Panc1 (cell line): ENCODE measurements around the gene SLC12A9. TPM values are rescaled to one million over a fixed set of nuclear protein-coding genes. Genes with fewer than 3 reads are reported as not detected.

Experiments
- ATAC-seq: fragments of 200-7000 bp; cut with Tn5 transposase; 2 replicates; pipeline ENCODE4 v1.9.1; 2020; ENCODE audit warnings: mild to moderate bottlenecking, moderate library complexity
- BruUV-seq: library from RNA; stranded (reverse); fragments of 400-500 nt; replicated peaks from 2 replicates; lab custom pipeline; 2021; lab: Mats Ljungman, UMichigan
- CTCF ChIA-PET: fragments of 300-600 bp; sonication (Branson Sonifier 250); formaldehyde crosslinking; loops from one replicate; lab custom pipeline; 2022; ENCODE audit warnings: antibody characterized with exemption; lab: Charles Lee
- POLR2A ChIA-PET: fragments of 300-600 bp; sonication (Branson Sonifier 250); formaldehyde crosslinking; loops from one replicate; lab custom pipeline; 2022; ENCODE audit warnings: antibody characterized with exemption; lab: Charles Lee
- DNase-seq: peaks from one replicate; pipeline ENCODE4 v3.0.0-alpha.2; 2010; ENCODE audit warnings: low read depth, low spot score
- H3K27ac ChIP-seq: 2 replicates; pipeline ENCODE4 v1.5.1; 2011; ENCODE audit warnings: mild to moderate bottlenecking, low read length, inconsistent platforms
- H3K27me3 ChIP-seq: fragments of 200-500 bp; sonication (Bioruptor generic); 2 replicates; pipeline ENCODE4 v1.6.0; 2014; ENCODE audit warnings: low read length, inconsistent platforms; ENCODE audit not compliant: control insufficient read depth, insufficient read depth
- H3K36me3 ChIP-seq: fragments of 200-500 bp; sonication (Bioruptor generic); 2 replicates; pipeline ENCODE4 v1.5.1; 2014; ENCODE audit warnings: inconsistent platforms, mild to moderate bottlenecking, low read length, moderate library complexity; ENCODE audit not compliant: control insufficient read depth, insufficient read depth
- H3K4me1 ChIP-seq: 2 replicates; pipeline ENCODE4 v1.5.1; 2011; ENCODE audit warnings: inconsistent platforms, mild to moderate bottlenecking, low read length, moderate library complexity; ENCODE audit not compliant: control insufficient read depth, insufficient read depth
- H3K4me3 ChIP-seq, 2 experiments: 2 replicates each; pipeline ENCODE4 v1.5.1; 2011 to 2012; ENCODE audit warnings: low read depth in 2 of 2, low read length in 2 of 2, mild to moderate bottlenecking in 2 of 2, inconsistent platforms in 1 of 2, moderate library complexity in 1 of 2
- H3K9me3 ChIP-seq: fragments of 200-500 bp; sonication (Bioruptor generic); 2 replicates; pipeline ENCODE4 v1.5.1; 2014; ENCODE audit warnings: low read depth, mild to moderate bottlenecking, inconsistent platforms, low read length, moderate library complexity; ENCODE audit not compliant: control insufficient read depth, insufficient read depth
- POLR2AphosphoS5 ChIP-seq: IDR thresholded peaks from 2 replicates; pipeline ENCODE4 v1.6.1; 2012; ENCODE audit warnings: mild to moderate bottlenecking, low read depth, low read length, moderate library complexity
- SIN3A ChIP-seq: IDR thresholded peaks from 2 replicates; pipeline ENCODE4 v1.6.1; 2012; ENCODE audit warnings: low read depth, mild to moderate bottlenecking, low read length, moderate library complexity, borderline replicate concordance; ENCODE audit not compliant: insufficient read depth
- TCF7L2 ChIP-seq: IDR thresholded peaks from 2 replicates; pipeline ENCODE4 v1.6.1; 2011; ENCODE audit warnings: mild to moderate bottlenecking, low read depth, low read length, inconsistent platforms
- in situ Hi-C: cut with HindIII; loops from 2 replicates; pipeline ENCODE4 v1.10.0; 2016; ENCODE audit warnings: low sequenced_read_pairs, low pct_unique_long_range_greater_than_20kb
- intact Hi-C: fragments of 100-400 bp; cut with micrococcal nuclease; formaldehyde crosslinking; loops from one replicate; pipeline ENCODE4 v1.10.0; 2022; ENCODE audit not compliant: unreplicated experiment
- total RNA-seq: library from RNA; stranded (reverse); gene quantifications from one replicate; pipeline ENCODE4 v1.2.1, GENCODE V29; 2021; ENCODE audit not compliant: unreplicated experiment
- TF ChIP-seq, protein P1 (sequence below): fragments of 450-650 bp; IDR thresholded peaks from 2 replicates; pipeline ENCODE4 v1.5.1; 2017; ENCODE audit warnings: mild to moderate bottlenecking
- TF ChIP-seq, protein P2 (sequence below), 2 experiments: IDR thresholded peaks; 2 replicates each; pipeline ENCODE4 v1.6.1; 2011 to 2012; ENCODE audit warnings: low read depth in 2 of 2, control low read depth in 1 of 2, low read length in 1 of 2, mild to moderate bottlenecking in 1 of 2, moderate library complexity in 1 of 2; ENCODE audit not compliant: insufficient read depth in 1 of 2

Gene SLC12A9
- total RNA-seq, 1 experiment from 2014 or later = 31.1 TPM

DNA sequence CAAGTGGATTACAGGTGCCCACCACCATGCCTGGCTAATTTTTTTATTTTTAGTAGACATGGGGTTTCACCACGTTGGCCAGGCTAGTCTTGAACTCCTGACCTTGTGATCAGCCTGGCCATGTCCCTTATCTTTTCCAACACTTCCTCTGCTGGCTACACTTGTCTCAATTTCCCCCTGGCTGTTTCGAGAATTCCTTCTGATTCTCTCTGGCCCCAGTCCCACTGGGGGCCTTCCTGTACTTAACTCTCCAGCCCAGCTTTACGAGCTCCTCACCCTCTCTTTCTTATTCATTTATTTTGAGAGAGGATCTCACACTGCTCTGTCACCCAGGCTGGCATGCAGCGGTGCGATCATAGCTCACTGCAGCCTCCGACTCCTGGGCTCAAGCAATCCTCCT is 33.7 kb upstream of the SLC12A9 start:
- intact Hi-C loops (no loop called here), in situ Hi-C loops (no loop called here)
- POLR2A ChIA-PET = no interaction called here
- DNase-seq = no peak
- H3K9me3 ChIP-seq = no peaks in the 10 kb centered on the region
- peaks cover 10% of the 10 kb centered on the region; the same call in 1 of the 2 replicates for H3K36me3 ChIP-seq
- H3K4me3 ChIP-seq = no peak overlapping the region
- H3K4me1 ChIP-seq = peaks cover under 1% of the 10 kb centered on the region; the same call in 1 of the 2 replicates
- no peak for ATAC-seq
- TSS peak; percentile 38 for BruUV-seq
- CTCF ChIA-PET = no interaction called here
- no peak overlapping the region for H3K27ac ChIP-seq
- H3K27me3 ChIP-seq = no peaks in the 10 kb centered on the region
- TF ChIP-seq, protein P1, sequence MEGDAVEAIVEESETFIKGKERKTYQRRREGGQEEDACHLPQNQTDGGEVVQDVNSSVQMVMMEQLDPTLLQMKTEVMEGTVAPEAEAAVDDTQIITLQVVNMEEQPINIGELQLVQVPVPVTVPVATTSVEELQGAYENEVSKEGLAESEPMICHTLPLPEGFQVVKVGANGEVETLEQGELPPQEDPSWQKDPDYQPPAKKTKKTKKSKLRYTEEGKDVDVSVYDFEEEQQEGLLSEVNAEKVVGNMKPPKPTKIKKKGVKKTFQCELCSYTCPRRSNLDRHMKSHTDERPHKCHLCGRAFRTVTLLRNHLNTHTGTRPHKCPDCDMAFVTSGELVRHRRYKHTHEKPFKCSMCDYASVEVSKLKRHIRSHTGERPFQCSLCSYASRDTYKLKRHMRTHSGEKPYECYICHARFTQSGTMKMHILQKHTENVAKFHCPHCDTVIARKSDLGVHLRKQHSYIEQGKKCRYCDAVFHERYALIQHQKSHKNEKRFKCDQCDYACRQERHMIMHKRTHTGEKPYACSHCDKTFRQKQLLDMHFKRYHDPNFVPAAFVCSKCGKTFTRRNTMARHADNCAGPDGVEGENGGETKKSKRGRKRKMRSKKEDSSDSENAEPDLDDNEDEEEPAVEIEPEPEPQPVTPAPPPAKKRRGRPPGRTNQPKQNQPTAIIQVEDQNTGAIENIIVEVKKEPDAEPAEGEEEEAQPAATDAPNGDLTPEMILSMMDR = no peak
- TF ChIP-seq TCF7L2 (no peak), POLR2AphosphoS5 (no peak), SIN3A (no peak)
- TF ChIP-seq, protein P2, sequence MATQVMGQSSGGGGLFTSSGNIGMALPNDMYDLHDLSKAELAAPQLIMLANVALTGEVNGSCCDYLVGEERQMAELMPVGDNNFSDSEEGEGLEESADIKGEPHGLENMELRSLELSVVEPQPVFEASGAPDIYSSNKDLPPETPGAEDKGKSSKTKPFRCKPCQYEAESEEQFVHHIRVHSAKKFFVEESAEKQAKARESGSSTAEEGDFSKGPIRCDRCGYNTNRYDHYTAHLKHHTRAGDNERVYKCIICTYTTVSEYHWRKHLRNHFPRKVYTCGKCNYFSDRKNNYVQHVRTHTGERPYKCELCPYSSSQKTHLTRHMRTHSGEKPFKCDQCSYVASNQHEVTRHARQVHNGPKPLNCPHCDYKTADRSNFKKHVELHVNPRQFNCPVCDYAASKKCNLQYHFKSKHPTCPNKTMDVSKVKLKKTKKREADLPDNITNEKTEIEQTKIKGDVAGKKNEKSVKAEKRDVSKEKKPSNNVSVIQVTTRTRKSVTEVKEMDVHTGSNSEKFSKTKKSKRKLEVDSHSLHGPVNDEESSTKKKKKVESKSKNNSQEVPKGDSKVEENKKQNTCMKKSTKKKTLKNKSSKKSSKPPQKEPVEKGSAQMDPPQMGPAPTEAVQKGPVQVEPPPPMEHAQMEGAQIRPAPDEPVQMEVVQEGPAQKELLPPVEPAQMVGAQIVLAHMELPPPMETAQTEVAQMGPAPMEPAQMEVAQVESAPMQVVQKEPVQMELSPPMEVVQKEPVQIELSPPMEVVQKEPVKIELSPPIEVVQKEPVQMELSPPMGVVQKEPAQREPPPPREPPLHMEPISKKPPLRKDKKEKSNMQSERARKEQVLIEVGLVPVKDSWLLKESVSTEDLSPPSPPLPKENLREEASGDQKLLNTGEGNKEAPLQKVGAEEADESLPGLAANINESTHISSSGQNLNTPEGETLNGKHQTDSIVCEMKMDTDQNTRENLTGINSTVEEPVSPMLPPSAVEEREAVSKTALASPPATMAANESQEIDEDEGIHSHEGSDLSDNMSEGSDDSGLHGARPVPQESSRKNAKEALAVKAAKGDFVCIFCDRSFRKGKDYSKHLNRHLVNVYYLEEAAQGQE (IDR thresholded peaks at IDR 0.05; ENCODE audit: insufficient read depth in 1 of 2, low read depth in 2 of 2, low read length in 1 of 2) = no peak

DNA sequence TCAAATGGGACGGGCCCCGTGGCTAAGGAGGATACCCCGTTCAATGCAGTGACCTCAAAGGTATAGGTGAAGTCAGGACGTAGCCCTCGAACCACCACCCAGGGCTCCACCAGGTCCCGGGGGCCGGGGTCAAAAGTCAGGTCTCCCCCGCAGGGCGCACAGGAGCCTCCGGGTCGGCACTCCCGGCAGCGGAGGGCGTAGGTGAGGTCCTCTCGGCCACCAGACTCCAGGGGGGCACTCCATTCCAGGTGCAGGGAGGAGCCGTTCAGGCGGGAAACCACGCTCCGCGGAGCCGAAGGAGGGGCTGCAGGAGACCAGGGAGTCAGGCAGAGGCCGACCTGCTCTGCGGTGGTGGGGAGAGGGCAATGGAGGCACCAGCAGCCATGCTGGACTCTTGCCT is 32.9 kb upstream of the SLC12A9 start:
- ChIA-PET POLR2A (no interaction called here), CTCF (no interaction called here)
- intact Hi-C loops (no loop called here), in situ Hi-C loops (no loop called here)
- H3K4me3 ChIP-seq = no peak overlapping the region
- H3K4me1 ChIP-seq = peaks cover 7% of the 10 kb centered on the region
- peaks cover 10% of the 10 kb centered on the region; the same call in 1 of the 2 replicates for H3K36me3 ChIP-seq
- H3K9me3 ChIP-seq = no peaks in the 10 kb centered on the region
- ATAC-seq (no peak), DNase-seq (no peak)
- TF ChIP-seq, protein P1 = no peak
- TF ChIP-seq SIN3A = no peak
- no peak overlapping the region for H3K27ac ChIP-seq
- BruUV-seq = no TSS peak
- no peaks in the 10 kb centered on the region for H3K27me3 ChIP-seq
